IPS-18c (cell line): ENCODE measurements around the gene ALDH5A1.

Experiments
- H3K4me3 ChIP-seq: 2 replicates; pipeline ENCODE4 v1.7.0; 2013; ENCODE audit warnings: low read depth, mild to moderate bottlenecking, low read length, moderate library complexity; ENCODE audit not compliant: insufficient read depth
- H3K9me3 ChIP-seq: one replicate; pipeline ENCODE4 v1.6.1; 2013; ENCODE audit warnings: mild to moderate bottlenecking, low read length, moderate library complexity; ENCODE audit not compliant: control insufficient read depth, insufficient read depth

The ALDH5A1 gene

GRCh38 chr6:24581084-24581669 is 86.4 kb downstream of the ALDH5A1 start:
- H3K4me3 ChIP-seq: no peak overlapping the region
- no peaks in the 10 kb centered on the region for H3K9me3 ChIP-seq

GRCh38 chr6:24583463-24584381 is 89.0 kb downstream of the ALDH5A1 start:
- no peak overlapping the region for H3K4me3 ChIP-seq
- no peaks in the 10 kb centered on the region for H3K9me3 ChIP-seq

GRCh38 chr6:24584382-24584720 is 89.6 kb downstream of the ALDH5A1 start:
- Histone ChIP-seq H3K9me3 (no peaks in the 10 kb centered on the region), H3K4me3 (no peak overlapping the region)
